Measurements from ENCODE around the gene RPS18. TPM values are rescaled to one million over a fixed set of nuclear protein-coding genes. Genes with fewer than 3 reads are reported as not detected.

The RPS18 gene
- total and polyA plus RNA-seq, 2 of the 13 experiments (the other 11 are each of a cell fraction or from before 2014, with no cell fraction given), result 3,896 to 5,806 TPM

- TF ChIP-seq THAP7 (CRISPR knock-in tag; IDR thresholded peaks at IDR 0.05) (no peak), ZNF20 (CRISPR knock-in tag; IDR thresholded peaks at IDR 0.05) (no peak), ZNF792 (CRISPR knock-in tag; IDR thresholded peaks at IDR 0.05) (peak; percentile 68; the same call in 1 of the 2 replicates), RXRA (CRISPR knock-in tag; IDR thresholded peaks at IDR 0.05) (peak; percentile 96), KMT2A (CRISPR knock-in tag; IDR thresholded peaks at IDR 0.05) (peak; percentile 72), ZNF121 (CRISPR knock-in tag; IDR thresholded peaks at IDR 0.05) (0 out of 2 replicates have a peak, but pooled peaks have one; percentile 29), ZNF747 (CRISPR knock-in tag; IDR thresholded peaks at IDR 0.05; ENCODE audit: borderline replicate concordance) (peak; percentile 73), ZBTB34 (CRISPR knock-in tag; IDR thresholded peaks at IDR 0.05) (no peak), ZNF607 (CRISPR knock-in tag; IDR thresholded peaks at IDR 0.05; ENCODE audit: borderline replicate concordance) (no peak; the same call in none of the 2 replicates), IRF9 (CRISPR knock-in tag; IDR thresholded peaks at IDR 0.05; ENCODE audit: borderline replicate concordance) (no peak), TFAP4 (IDR thresholded peaks at IDR 0.05; ENCODE audit: borderline replicate concordance, low read depth) (peak; percentile 28; the same call in 1 of the 2 replicates), ZNF264 (CRISPR knock-in tag; IDR thresholded peaks at IDR 0.05) (0 out of 2 replicates have a peak, but pooled peaks have one; percentile 30), RORA (CRISPR knock-in tag; IDR thresholded peaks at IDR 0.05) (no peak), ZNF331 (CRISPR knock-in tag; IDR thresholded peaks at IDR 0.05) (peak; percentile 42; the same call in 1 of the 2 replicates), EHMT2 (IDR thresholded peaks at IDR 0.05; ENCODE audit: borderline replicate concordance, low read depth, low read length) (no peak), ZNF709 (CRISPR knock-in tag; IDR thresholded peaks at IDR 0.05) (no peak), AFF4 (CRISPR knock-in tag; IDR thresholded peaks at IDR 0.05) (0 out of 2 replicates have a peak, but pooled peaks have one; percentile 38), ZNF501 (CRISPR knock-in tag; IDR thresholded peaks at IDR 0.05) (peak; percentile 44; the same call in 1 of the 2 replicates), MIER2 (CRISPR knock-in tag; IDR thresholded peaks at IDR 0.05) (0 out of 2 replicates have a peak, but pooled peaks have one; percentile 58), DNMT1 (CRISPR knock-in tag; IDR thresholded peaks at IDR 0.05) (no peak), SP1 (IDR thresholded peaks at IDR 0.05) (no peak), SP1 (CRISPR knock-in tag; IDR thresholded peaks at IDR 0.05) (peak; percentile 49; the same call in 1 of the 2 replicates), ZNF333 (CRISPR knock-in tag; IDR thresholded peaks at IDR 0.05; ENCODE audit: borderline replicate concordance) (peak; percentile 47; the same call in 1 of the 2 replicates)
These were observed 40.7 kb downstream of the RPS18 start (continued) for GRCh38 chr6:33312361-33313104.

All from HepG2 (cell line).